Measurements from ENCODE around the gene MED16. TPM values are rescaled to one million over a fixed set of nuclear protein-coding genes. Genes with fewer than 3 reads are reported as not detected.
"Not testable (repeated sequence)": the region's sequence is repeated elsewhere in the genome, so short reads cannot be mapped to it uniquely, and the experiment has no call there.

MED16 gene
- polyA plus RNA-seq, 3 donors, result 38.8 to 41.4 (median 39.0) TPM

DNA sequence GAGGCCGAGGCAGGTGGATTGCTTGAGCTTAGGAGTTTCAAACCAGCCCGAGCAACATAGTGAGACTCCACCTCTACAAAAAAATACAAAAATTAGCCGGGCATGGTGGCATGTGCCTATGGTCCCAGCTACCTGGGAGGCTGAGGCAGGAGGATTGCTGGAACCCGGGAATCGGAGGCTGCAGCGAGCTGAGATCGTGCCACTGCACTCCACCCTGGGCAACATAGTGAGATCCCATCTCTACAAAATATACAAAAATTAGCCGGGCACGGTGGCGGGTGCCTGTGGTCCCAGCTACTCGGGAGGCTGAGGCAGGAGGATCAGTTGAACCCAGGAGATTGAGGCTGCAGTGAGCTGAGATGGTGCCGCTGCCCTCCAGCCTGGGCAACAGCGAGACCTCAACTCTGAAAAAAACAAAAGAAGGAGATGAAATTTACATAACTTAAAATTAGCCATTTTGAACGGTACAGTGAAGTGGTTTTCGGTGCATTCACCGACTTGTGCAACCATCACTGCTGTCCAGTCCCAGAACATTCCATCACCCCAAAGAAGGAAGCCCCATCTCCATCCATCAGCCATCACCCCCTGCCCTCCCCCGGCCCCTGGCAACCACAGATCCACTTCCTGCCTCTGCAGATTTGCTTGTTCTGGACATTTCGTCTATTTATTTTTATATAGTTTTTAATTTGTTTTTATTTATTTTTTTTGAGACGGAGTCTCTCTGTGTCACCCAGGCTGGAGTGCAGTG lies 66.9 kb downstream of the MED16 start:
- WGBS, 3 donors, result 70 to 82% (median 74%) methylated on average over 19 of the region's 19 CpGs
- H3K27ac ChIP-seq (ENCODE audit: low read depth, low read length), result no peak overlapping the region

DNA sequence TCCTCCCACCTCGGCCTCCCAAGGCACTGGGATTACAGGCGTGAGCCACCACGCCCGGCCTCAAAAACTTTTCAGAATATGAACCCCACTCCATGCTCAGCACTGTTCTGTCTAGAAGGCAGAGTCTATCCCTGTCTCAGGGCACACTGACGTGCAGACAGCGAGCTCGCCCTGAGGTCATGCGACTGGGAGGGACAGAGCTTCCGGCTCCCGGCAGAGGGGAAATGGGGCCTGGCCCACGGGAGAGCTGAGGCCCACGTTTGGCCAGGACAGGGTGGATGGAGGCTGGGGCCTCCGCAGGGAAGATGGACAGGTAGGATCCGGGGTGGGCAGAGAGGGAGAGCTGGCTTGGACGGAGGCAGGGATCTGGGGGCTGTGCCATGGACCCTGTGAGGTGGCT lies 68.1 kb downstream of the MED16 start:
- 54 to 78% (median 55%) methylated on average over 14 to 15 of the region's 15 CpGs for WGBS, 3 donors
- H3K27ac ChIP-seq (ENCODE audit: low read depth, low read length), result no peak overlapping the region

DNA sequence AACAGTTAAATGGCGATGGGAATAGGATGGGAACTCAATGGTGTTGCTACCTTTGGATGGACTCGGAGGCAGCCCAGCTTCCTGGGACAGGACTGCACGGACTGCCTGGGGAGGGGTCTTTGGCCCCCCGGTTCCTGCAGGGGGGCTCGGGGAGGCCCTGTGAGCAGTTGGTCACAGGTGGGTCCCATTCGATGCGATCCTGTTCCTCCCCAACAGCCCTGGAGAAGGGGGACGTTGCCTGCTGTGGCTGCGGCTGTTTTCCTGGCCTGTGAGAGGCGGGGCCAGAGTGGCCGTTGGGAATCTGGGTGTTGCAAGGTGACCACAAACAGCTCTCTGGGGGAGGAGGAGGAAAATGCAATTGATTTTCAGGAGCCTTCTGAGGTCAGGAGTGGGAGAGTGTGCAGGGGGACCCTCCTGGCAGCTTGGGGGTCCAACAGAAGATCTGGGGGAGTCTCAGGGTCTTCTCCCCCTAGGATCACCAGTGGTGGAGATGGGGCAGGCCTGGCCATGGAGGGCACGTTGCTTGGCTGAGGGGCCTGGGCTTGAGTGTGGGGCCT lies 69.3 kb downstream of the MED16 start:
- 38 to 62% (median 46%) methylated on average over 12 of the region's 12 CpGs for WGBS, 3 donors
- no peak overlapping the region for H3K27ac ChIP-seq (ENCODE audit: low read depth, low read length)

DNA sequence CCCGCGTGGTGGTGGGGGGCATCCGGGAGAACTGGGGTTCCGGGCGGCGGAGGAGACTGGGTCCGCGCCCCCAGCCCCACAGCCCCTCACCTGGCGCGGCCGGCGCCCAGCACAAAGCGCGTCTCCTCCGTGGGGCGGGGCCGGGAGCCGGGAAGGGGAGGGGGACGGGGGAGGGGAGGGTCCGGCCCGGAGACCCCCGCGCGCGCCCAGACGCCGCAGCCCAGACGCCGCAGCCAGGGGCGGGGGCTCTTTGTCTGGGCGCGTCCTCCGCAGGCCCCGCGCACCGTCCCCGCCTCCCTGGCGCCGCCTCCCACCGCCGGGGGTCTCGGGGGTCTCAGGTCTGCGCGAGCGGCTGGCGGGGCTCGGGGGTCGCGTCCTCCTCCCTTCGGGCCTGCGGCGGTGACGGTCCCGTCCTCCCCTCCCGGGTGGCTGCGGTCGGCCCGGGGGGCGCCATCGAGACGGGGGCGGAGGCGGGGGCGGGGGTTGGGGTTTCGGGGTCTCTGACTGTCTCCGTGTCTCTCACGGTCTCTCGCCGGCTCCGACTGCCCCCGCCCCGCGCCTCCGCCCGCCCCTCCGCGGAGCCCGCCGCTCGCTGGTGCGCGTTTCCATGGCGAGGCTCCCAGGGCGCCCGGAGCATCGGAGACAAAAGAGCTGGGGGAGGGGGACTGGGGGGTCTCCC lies 71.0 kb downstream of the MED16 start, which contains the start of gene PLPPR3:
Gene PLPPR3, minus strand, starts transcription at position 131 of the 679 bp plus-strand sequence. CDS start 396 bp downstream, outside the sequence.
- H3K27ac ChIP-seq (ENCODE audit: low read depth, low read length), result no peak within 1 kb of the TSS
- 1 to 2% (median 1%) methylated on average over 26 to 83 of the region's 86 CpGs for WGBS, 3 donors

DNA sequence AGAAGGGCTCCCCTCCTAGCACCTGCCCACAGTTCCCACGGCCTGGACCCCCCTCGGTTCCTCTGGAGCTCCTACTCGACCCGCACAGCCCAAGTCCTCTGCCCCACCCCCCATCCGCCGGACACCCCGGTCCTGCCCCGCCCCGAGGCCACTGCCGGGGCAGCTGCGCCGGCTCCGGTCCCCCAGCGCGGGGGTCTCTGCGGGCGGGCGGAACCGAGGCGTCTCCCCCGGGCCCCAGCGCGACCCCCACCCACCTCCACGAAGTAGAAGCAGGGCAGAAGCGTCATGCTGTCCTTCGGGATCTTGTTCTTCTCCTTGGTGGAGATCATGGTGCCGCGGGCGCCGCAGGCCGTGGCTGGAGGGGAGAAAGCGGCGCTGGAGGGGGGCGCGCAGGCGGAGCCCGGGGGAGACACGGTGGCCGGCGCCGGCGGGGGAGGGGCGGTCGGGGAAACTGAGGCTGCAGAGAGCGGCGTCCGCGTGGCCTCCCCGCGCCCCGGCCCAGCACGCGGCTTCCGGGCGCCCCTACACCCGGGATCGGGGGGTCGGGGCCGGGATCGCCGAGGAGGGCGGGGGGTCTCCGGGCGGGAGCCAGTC lies 71.7 kb downstream of the MED16 start:
- no peak overlapping the region for H3K27ac ChIP-seq (ENCODE audit: low read depth, low read length)
- WGBS, 3 donors, result 2 to 3% (median 3%) methylated on average over 25 to 59 of the region's 64 CpGs

DNA sequence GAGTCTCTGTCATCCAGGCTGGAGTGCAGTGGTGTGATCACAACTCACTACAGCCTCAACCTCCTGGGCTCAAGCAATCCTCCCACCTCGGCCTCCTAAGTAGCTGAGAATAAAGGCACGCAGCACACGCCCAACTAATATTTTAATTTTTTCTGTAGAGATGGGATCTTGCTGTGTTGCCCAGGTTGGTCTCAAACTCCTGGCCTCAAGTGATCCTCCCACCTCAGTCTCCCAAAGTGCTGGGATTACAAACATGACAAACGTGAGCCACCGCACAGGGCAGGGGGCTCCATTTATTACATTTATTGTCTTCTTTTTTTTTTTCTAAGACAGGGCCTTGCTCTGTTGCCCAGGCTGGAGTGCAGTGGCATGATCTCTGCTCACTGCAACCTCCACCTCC lies 72.8 kb downstream of the MED16 start:
- H3K27ac ChIP-seq (ENCODE audit: low read depth, low read length), result not testable (repeated sequence)
- WGBS, 3 donors, result 88 to 98% (median 96%) methylated on average over 5 of the region's 5 CpGs

Other genes starting within 250 kb of the MED16 start
- gene RNF126, start 230.0 kb downstream of the MED16 start, polyA plus RNA-seq, result 10 to 100 TPM; 19.1 to 50.0 (median 24.8) TPM
- 100 to 1,000 TPM in 1 of 3 donors, 10 to 100 TPM in 2; 24.5 to 153 (median 48.5) TPM for gene FSTL3, start 216.8 kb downstream of the MED16 start, polyA plus RNA-seq
- under 1 TPM in 2 of 3 donors, not detected in 1; 0.09 to 0.34 TPM for gene PRSS57, start 197.7 kb downstream of the MED16 start, polyA plus RNA-seq
- gene PALM, start 184.3 kb downstream of the MED16 start, polyA plus RNA-seq, result 100 to 1,000 TPM in 2 of 3 donors, 1 to 10 TPM in 1; 8.0 to 153 (median 135) TPM
- gene MISP, start 142.1 kb downstream of the MED16 start, polyA plus RNA-seq, result 1 to 10 TPM in 2 of 3 donors, under 1 TPM in 1; 0.45 to 1.6 (median 1.0) TPM
- 100 to 1,000 TPM in 2 of 3 donors, 10 to 100 TPM in 1; 51.6 to 125 (median 119) TPM for gene PTBP1, start 95.7 kb downstream of the MED16 start, polyA plus RNA-seq
- under 1 TPM in 1 of 3 donors, not detected in 2; 0.02 TPM for gene PLPPR3, start 71.2 kb downstream of the MED16 start, polyA plus RNA-seq
- 1 to 10 TPM in 1 of 3 donors, under 1 TPM in 2; 0.03 to 3.3 (median 0.13) TPM for gene AZU1, start 65.3 kb downstream of the MED16 start, polyA plus RNA-seq
- 1 to 10 TPM in 1 of 3 donors, under 1 TPM in 2; 0.07 to 2.8 (median 0.09) TPM for gene PRTN3, start 52.2 kb downstream of the MED16 start, polyA plus RNA-seq
- 1 to 10 TPM in 2 of 3 donors, under 1 TPM in 1; 0.54 to 9.2 (median 2.4) TPM for gene ELANE, start 40.9 kb downstream of the MED16 start, polyA plus RNA-seq
- 1,000 to 10,000 TPM in 1 of 3 donors, 100 to 1,000 TPM in 2; 146 to 2,068 (median 706) TPM for gene CFD, start 33.5 kb downstream of the MED16 start, polyA plus RNA-seq
- not detected for gene RNU6-9, start 297 bp upstream of the MED16 start, polyA plus RNA-seq
- gene R3HDM4, start 20.0 kb upstream of the MED16 start, polyA plus RNA-seq, result 10 to 100 TPM; 44.6 to 59.1 (median 57.9) TPM
- under 1 TPM in 1 of 3 donors, not detected in 2; 0.37 TPM for gene KISS1R, start 24.1 kb upstream of the MED16 start, polyA plus RNA-seq
- gene ARID3A, start 32.8 kb upstream of the MED16 start, polyA plus RNA-seq, result 1 to 10 TPM; 3.6 to 8.2 (median 8.0) TPM
- gene WDR18, start 91.2 kb upstream of the MED16 start, polyA plus RNA-seq, result 10 to 100 TPM; 26.7 to 33.5 (median 30.9) TPM
- gene GRIN3B, start 107.2 kb upstream of the MED16 start, polyA plus RNA-seq, result under 1 TPM in 2 of 3 donors, not detected in 1; 0.01 to 0.03 TPM
- gene TMEM259, start 127.9 kb upstream of the MED16 start, polyA plus RNA-seq, result 100 to 1,000 TPM; 107 to 198 (median 126) TPM
- not detected for gene RNU6-2, start 128.3 kb upstream of the MED16 start, polyA plus RNA-seq
- gene CNN2, start 133.4 kb upstream of the MED16 start, polyA plus RNA-seq, result 100 to 1,000 TPM in 1 of 3 donors, 10 to 100 TPM in 2; 39.3 to 107 (median 76.1) TPM
- 10 to 100 TPM in 2 of 3 donors, 1 to 10 TPM in 1; 9.6 to 26.2 (median 14.7) TPM for gene ABCA7, start 146.9 kb upstream of the MED16 start, polyA plus RNA-seq
- gene ARHGAP45, start 174.0 kb upstream of the MED16 start, polyA plus RNA-seq, result 10 to 100 TPM; 10.1 to 22.3 (median 14.7) TPM
- gene POLR2E, start 202.2 kb upstream of the MED16 start, polyA plus RNA-seq, result 100 to 1,000 TPM in 2 of 3 donors, 10 to 100 TPM in 1; 86.3 to 393 (median 226) TPM
- 1,000 to 10,000 TPM in 2 of 3 donors, 100 to 1,000 TPM in 1; 205 to 2,242 (median 1,517) TPM for gene GPX4, start 210.8 kb upstream of the MED16 start, polyA plus RNA-seq